Mesenteric fat pad (tissue), 1 donor: ENCODE results near the gene SLC38A4. TPM values are rescaled to one million over a fixed set of nuclear protein-coding genes. Genes with fewer than 3 reads are reported as not detected.
"Not testable (repeated sequence)": the region's sequence is repeated elsewhere in the genome, so short reads cannot be mapped to it uniquely, and the experiment has no call there.

ENCODE experiments used
- DNase-seq: peaks from one replicate; pipeline ENCODE4 v3.0.0-alpha.2; 2020; ENCODE audit warnings: low spot score
- long read RNA-seq: library from polyadenylated mRNA; unstranded; transcript quantifications from one replicate; pipeline ENCODE4 v2.0.0, GENCODE V29; 2020
- total RNA-seq: library from RNA; stranded (reverse); fragmentation: NEBNext Ultra II Directional; extraction: Animal tissue kit (Norgen Biotek cat#: 25700); gene quantifications from one replicate; pipeline ENCODE4 v1.2.1, GENCODE V29; 2021
- donor health status: DM: yes; HTN: yes; CAD: no.

The SLC38A4 gene, protein sequence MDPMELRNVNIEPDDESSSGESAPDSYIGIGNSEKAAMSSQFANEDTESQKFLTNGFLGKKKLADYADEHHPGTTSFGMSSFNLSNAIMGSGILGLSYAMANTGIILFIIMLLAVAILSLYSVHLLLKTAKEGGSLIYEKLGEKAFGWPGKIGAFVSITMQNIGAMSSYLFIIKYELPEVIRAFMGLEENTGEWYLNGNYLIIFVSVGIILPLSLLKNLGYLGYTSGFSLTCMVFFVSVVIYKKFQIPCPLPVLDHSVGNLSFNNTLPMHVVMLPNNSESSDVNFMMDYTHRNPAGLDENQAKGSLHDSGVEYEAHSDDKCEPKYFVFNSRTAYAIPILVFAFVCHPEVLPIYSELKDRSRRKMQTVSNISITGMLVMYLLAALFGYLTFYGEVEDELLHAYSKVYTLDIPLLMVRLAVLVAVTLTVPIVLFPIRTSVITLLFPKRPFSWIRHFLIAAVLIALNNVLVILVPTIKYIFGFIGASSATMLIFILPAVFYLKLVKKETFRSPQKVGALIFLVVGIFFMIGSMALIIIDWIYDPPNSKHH
- 0.45 TPM for total RNA-seq
- long read RNA-seq, result 0 reads

DNA sequence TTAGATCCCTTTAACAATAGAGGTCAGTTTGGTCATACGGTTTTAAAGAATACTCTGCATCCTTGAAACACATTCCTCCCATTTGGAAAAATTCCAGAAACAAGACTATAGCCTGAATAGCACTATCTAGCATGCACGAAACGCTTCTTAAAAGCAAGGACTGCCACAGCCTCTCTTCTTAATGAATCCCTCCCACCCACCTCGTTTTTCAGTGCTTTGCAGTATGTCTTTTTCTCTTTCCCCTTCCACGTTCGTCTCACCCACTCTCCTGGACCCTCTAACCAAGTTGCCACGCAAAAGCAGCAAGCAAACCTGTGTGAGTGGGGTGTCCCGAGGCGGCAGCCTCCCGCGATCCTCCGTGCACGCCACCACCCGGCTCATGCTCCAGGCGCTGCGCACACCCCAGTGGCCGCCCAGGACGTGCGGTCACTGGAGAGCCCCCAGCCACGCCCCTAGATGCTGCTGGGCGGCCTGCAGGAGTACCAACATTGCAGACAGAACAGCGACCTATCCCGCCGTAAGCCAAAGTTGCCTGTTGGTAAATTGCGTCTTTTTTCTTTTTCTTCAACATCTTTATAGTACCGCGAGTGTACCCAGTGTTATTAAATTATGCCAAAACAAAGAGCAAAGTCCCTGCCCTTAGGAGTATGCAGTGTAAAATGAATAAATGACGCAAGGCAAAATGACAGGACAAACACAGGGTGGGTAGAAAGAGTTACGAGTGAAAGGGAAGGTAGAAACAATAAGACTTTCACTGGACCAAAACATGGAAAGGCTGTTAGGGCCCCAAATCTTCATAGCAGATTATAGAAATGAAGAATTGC is at the start of gene SLC38A4:
Gene SLC38A4 (minus strand): TSS at position 407 of the 824 bp plus-strand sequence. CDS start 32,926 bp downstream, outside the sequence.
- DNase-seq, result no peak

DNA sequence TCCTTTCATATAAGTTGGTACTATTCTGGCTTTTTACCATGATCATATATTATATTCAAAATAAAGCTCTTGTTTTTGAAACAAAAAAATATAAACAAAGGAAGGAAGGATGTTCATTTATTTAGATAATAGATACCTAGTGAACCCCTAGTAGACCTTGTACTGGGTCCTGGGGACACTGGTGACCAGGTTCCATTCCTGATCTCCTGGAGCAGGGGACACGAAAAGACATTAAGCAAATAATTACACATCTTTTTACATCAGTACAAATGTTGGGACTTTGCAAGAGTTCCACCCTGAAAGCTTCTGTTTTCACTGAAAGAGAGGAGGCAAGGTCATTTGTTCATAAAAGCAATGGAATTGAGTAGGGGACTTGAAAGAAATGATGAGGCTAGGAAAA is 49.3 kb upstream of the SLC38A4 start:
- no peak for DNase-seq

DNA sequence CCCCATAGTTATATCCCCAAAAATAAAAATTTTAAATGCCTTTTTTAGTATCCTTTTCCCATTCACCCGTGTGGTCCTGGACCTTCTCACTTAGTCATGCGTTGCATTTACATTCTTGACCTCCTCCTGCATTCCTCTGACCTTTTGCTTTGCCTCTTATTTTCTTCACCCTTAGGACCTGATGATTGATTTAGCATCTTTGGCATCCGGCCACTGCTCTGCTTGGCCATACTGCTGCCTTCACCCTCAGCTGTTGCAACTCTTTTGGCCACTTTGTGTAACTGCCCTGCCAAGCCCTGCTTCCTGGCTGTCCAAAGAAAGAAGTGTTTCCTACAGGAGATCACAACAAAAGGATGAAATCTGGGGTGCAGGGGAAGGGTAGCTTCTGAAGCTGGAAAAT is 48.8 kb upstream of the SLC38A4 start:
- no peak for DNase-seq

DNA sequence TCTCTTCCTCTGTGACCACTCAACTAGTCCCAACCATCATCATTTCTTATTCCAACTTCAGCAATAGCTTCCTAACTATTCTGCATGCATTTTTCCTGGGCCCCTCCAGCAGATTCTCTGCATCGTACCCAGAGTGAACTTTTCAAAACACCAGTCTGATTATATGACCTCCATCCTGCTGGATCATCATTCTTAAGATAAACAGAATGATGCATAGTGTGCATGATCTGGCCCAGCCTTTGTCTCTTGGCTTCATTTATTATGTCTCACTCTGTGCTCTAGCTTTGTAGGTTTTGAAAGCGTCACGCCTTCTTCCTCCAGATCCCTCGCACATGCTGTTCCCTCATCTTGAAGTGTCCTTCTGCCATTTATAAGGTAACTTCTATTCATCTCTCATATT is 46.3 kb upstream of the SLC38A4 start:
- DNase-seq, result no peak

DNA sequence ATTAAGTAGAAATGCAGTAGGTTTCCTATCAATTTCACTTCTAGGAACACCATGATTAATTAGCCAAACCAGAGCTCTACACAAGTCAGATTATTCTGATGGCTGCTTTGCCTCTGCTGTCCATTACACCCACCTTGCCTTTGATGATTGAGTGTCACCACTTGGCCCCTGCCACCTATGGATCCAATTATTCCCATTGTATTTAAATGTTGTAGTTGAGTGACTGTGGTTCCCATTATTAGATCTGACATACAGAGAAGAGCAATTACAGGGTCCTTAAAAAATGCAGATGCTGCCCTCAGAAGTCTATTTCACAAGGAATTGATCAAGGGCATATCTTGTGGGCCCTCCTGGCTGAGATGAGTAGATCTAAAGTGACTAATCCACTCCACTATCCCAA is 39.5 kb upstream of the SLC38A4 start:
- no peak for DNase-seq

DNA sequence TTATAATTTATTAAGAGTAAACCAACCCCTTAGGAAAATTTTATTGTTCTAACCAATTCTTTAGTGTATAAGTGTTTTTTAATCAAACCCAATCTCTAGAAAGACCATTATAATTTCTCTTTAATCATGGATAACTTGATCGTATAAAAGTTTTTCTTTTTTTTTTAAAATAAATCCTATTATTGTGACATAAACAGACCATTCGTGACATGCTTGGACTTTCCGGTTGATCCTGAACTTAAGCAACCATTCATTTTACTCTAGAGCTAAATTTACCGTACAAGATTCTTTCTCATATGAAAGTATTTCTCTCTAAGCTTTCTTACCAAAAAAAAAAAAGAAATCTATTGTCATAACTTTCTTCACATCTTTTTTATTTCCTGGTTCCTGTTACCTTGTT is 32.6 kb upstream of the SLC38A4 start:
- no peak for DNase-seq

DNA sequence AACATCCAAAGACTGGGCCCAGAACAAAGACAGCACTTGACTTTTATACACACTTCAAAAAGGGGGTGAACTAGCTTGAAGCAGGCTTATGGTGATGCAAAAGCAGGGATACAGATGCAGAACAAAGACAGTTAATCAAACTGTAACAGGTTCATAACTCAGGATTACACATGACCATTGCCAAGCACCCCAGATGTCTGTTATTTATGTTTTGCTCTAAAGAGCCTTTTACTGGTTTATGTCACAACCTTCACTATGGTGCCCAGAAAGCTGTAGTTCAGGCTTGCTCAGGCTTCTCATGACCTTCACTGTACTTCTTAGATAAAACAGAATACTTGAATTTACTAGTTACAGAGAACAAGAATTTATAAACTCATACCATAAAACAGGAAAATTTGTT is 31.7 kb upstream of the SLC38A4 start:
- no peak for DNase-seq

DNA sequence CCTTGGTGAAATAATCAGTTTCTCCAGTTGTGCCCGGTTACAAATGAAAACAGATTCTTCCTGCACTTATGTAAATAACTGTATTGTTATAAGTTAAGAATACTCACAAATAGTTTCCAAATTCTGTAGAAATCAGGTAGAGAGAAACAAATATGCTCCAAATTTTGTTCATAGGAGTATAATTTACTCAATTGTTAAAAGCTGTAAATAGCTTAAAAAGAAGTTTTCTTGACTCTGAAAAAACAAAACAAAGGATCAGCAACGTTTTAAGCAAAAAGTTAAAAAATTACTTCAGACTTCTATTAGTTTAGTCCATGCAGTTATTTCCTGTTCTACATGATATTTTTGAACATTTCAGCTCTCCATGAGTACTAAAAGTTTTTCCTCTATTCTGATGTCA is 30.0 kb upstream of the SLC38A4 start:
- DNase-seq, result no peak

DNA sequence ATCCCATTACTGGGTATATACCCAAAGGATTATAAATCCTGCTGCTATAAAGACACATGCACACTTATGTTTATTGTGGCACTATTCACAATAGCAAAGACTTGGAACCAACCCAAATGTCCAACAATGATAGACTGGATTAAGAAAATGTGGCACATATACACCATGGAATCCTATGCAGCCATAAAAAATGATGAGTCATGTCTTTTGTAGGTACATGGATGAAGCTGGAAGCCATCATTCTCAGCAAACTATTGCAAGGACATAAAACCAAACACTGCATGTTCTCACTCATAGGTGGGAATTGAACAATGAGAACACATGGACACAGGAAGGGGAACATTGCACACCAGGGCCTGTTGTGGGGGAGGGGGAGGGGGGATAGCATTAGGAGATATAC is 28.4 kb upstream of the SLC38A4 start:
- not testable (repeated sequence) for DNase-seq

DNA sequence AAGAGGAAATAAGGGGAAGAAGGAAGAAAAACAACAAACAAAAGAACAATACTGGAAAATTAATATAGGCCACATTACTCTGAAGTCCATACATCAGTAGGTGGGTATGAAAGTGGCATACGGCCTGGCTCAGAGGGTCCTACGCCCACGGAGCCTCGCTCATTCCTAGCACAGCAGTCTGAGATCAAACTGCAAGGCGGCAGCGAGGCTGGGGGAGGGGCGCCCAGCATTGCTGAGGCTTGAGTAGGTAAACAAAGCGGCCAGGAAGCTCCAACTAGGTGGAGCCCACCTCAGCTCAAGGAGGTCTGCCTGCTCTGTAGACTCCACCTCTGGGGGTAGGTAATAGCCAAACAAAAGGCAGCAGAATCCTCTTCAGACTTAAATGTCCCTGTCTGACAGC is 23.0 kb upstream of the SLC38A4 start:
- DNase-seq, result not testable (repeated sequence)

DNA sequence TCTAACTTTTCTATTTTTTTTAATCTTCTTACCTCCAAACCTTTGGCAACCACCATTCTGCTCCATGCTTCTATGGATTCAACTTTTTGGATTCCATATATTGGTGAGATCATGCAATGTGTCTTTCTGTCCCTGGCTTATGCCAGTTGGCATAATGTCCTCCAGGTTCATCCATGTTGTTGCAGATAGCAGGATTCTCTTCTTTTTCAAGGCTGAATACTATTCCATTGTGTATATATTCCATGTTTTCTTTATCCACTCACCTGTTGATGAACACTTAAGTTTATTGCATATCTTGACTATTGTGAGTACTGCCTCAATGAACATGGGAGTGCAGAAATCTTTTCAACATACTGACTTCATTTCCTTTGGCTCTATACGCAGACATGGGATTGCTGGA is 21.2 kb upstream of the SLC38A4 start:
- DNase-seq, result no peak

DNA sequence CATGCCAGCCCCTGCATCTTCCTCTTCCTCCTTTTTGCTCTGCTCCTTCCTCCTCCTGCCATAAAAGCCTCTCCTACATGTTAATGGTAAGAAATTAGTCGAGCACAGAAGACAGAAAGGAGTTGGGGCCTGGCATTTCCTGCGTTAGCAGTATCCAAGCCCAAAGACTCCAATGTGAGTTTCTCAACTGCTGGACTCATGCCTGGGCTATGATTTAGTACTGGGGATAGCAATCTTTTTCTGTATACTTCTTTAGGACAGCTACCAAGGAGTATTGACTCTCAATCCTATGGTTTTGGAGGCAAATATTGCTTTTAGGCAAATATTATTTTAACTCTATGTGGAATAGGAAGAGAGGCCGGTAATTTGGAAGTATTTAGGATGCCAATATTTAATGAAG is 18.0 kb upstream of the SLC38A4 start:
- no peak for DNase-seq

DNA sequence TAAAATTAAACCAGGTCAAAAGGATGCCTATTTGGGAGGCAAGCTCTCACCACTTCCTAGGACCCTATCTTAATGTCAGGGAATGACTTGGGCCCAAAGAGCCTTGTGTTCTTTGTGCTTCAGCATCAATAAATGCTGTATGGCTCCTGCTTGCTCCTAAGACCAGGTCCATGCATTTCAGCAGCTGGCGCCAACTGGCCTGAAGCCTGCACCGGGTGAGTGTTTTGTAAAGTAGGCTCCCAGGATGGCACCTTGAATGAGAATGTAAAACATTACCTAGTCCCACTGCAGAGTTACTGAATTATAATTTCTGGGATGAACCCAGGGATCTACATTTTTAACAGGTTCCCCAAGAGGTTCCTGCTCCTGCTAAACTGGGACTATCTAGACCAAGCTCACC is 16.1 kb upstream of the SLC38A4 start:
- DNase-seq, result no peak

DNA sequence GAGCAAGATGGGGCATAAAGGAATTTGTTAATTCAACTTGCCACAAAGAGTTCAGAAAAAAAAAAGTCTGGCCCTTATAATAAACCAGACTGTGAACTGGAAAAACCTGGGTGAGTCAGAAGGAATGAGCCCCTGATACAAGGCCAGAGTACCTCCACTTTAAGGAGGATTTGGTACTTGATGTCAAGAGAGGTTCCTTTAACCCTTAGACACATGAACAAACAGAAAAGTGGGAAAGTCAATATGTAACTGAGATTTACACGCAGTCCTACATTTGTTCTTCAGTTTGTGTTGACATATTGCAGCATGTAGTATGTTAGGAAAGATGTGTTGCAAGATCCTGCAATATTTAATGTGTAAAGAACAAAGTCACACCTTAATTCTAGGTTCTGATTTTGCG is 14.2 kb upstream of the SLC38A4 start:
- no peak for DNase-seq

DNA sequence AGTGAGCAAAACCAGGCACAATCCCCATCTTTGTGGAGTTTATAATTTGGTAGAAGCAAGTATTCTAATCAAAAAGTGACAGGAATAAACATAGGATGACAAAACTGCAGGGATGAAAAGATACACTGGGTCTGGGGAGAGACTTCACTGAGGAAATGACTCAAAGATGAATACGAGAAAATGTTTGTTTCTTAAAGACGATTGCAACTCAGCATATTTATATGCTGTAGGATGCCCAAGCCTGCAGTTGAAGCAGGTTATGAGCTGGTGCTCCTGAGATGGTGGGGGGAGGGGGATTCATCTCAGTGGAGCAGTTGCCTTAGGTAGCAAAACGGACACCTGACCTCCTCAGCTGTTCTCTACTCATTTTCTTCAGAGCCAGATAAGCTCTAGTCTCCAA is 13.4 kb upstream of the SLC38A4 start:
- no peak for DNase-seq

DNA sequence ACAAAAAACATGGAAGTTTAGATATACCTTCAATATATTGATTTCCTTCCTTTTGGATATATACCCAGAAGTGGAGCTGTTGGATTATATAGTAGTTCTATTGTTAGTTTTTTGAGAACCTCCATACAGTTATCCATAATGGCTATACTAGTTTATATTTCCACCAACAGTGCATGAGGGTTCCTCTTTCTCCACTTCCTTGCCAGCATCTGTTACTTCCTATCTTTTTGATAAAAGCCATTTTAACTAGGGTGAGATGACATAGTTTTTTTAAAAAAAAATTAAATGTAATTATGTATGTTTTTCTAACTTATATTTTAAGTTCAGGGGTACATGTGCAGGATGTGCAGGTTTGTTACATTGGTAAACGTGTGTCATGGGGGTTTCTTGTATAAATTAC is 10.0 kb upstream of the SLC38A4 start:
- DNase-seq, result no peak

DNA sequence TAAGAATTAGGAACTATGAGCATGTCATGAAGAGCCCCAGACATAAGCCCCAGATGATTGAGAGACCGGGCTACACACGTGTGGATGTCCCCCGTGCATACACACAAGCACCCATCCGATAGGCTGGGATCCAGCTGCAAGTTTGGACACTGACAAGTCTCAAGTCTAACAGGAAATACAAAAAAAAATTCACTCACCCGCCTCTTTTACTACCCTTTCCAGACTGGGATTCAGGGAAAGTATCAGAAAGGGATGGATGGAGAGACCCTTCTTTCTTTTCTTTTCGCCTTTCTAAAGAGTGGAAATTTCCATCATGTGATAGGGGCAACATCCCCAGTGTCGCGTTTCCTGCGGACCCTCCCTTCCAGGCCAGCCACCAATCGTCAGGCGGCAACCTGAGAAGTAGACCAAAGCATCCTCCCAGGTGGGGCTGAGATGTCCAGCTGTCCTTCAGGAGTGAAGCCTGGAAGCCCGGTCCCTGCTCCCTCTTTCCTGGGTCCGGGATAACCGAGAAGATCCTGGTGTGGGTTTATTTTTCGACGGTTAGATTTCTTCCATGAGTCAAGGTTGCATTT is 6.4 kb upstream of the SLC38A4 start:
- DNase-seq, result no peak

DNA sequence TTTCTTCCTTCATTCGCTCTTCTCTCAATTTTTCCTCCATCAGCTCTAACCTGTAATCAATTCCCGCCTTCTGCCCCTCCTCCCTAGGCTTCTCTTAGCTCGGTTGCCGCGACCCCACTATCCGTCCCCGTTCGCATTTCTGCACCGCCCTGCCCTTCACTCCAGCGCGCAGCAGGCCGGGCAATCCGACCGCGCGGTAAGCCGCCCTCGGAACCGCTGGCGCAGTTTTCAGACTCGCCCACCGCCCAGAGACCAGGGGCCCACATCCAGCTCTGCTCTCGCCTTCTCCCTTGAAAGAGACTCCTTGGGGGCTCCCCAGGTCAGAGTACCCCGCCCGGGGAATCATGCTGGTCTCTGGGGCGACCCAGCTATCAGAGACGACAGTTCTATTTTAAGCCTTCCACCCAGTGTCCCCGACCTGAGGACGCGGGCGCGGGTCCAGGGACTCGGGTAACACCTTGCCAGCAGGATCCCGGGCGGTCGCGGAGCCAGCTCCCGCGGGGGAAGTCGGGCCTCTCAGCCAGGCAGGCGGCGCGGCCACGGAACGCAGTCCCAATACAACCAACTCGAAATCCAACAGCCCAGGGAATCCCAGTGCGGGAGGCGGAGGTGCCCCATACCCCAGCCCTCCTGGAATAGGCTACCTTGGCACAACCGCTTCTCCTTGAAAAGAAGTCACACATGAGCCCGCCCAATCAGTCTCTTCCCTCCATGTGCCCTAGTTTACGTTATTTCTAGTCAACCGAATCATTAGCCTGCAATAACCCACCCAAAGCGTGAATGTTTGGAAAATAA is 5.7 kb upstream of the SLC38A4 start:
- no peak for DNase-seq

DNA sequence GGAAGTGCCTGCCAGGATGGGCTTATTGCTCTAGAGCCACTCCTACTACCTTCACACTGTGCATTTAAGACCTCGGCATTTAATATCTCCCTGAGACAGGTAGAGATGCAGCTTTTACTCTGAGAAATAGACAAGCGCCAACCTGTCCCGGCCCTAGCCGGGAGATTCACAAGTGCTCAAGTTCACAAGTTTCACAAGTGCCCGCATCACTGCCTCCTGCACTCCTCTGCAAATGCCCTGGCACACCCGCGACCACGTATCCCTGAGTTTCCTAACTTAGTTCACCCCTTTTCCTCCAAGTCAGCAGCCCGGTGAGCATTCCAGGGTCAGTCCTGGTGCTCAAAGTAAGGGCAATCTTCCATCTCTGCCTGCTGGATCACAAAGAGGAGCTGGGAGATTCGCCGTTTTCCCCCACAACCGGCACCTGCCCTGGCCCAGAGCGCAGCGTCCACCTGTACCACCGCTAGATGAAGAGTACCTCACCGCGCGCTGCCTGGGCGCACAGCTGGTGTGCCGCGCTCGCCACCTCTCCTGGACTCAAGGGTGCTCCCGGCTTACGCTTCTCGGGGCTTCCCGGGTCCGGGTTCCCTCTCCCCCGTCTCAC is 5.0 kb upstream of the SLC38A4 start:
- no peak for DNase-seq

DNA sequence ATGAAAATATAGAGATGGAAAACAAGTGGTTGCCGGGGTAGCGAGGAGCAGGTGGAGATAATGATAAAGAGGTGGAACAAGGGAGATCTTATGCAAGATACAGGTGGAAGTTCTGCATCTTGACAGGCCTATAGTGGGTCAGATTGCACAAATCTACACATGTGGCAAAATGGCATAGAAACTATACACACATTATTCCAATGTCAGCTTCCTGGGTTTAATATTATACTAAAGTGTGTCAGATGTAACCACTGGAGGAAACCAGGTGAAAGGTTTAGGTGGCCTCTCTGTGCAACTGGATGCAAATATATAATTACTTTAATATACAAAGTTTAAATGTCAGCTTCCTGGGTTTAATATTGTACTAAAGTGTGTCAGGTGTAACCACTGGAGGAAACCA is 1.1 kb downstream of the SLC38A4 start:
- no peak for DNase-seq

DNA sequence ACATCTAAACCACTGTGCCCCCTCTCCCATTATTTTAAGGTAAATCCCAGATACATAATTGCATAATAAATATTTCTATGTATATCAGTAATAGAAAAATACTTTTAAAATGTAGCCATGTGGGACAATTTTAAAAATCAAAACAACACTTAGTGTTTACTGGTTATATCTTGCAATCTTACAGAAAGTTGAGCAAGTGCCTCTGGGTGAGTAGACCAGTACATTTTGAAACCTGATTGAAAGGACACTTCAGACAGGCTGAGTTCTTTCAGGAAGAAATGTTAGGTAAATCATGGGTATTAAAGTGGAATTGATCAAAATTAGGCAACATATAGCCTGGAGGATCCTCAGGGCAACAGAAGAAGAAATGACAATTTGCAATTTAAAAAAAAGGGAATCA is 7.2 kb downstream of the SLC38A4 start:
- no peak for DNase-seq
